ENCODE results near the gene C17orf107.
"Not testable (repeated sequence)": the region's sequence is repeated elsewhere in the genome, so short reads cannot be mapped to it uniquely, and the experiment has no call there.

C17orf107 gene

GRCh38 chr17:4914551-4914950, 15.2 kb downstream of the C17orf107 start:
- H3K9me3 ChIP-seq (ENCODE audit: control insufficient read depth, low read length); H3K4me1 ChIP-seq (ENCODE audit: control insufficient read depth, insufficient read depth, low read length); H3K27me3 ChIP-seq (ENCODE audit: control insufficient read depth, insufficient read depth, low read length, poor library complexity, severe bottlenecking); H3K4me3 ChIP-seq (ENCODE audit: insufficient read depth, low read depth, low read length); H3K27ac ChIP-seq (ENCODE audit: insufficient read depth, low read depth, low read length, poor library complexity, severe bottlenecking); H3K36me3 ChIP-seq (ENCODE audit: control insufficient read depth, insufficient read depth, low read length): not testable (repeated sequence)
- 89 to 95% methylated on average over 3 to 4 of the region's 4 CpGs for WGBS, 2 experiments

GRCh38 chr17:4919511-4920047, 20.2 kb downstream of the C17orf107 start:
- H3K27me3 ChIP-seq (ENCODE audit: control insufficient read depth, insufficient read depth, low read length, poor library complexity, severe bottlenecking), result no peaks in the 10 kb centered on the region
- no peaks in the 10 kb centered on the region for H3K4me1 ChIP-seq (ENCODE audit: control insufficient read depth, insufficient read depth, low read length)
- WGBS, 2 experiments, result 72% methylated on average over 7 of the region's 8 CpGs
- no peak overlapping the region for H3K27ac ChIP-seq (ENCODE audit: insufficient read depth, low read depth, low read length, poor library complexity, severe bottlenecking)
- H3K36me3 ChIP-seq (ENCODE audit: control insufficient read depth, insufficient read depth, low read length), result no peaks in the 10 kb centered on the region
- H3K4me3 ChIP-seq (ENCODE audit: insufficient read depth, low read depth, low read length), result no peak overlapping the region
- no peaks in the 10 kb centered on the region for H3K9me3 ChIP-seq (ENCODE audit: control insufficient read depth, low read length)

GRCh38 chr17:4920351-4921048, 21.2 kb downstream of the C17orf107 start:
- Histone ChIP-seq H3K27ac (ENCODE audit: insufficient read depth, low read depth, low read length, poor library complexity, severe bottlenecking) (no peak overlapping the region), H3K36me3 (ENCODE audit: control insufficient read depth, insufficient read depth, low read length) (no peaks in the 10 kb centered on the region), H3K4me1 (ENCODE audit: control insufficient read depth, insufficient read depth, low read length) (no peaks in the 10 kb centered on the region), H3K27me3 (ENCODE audit: control insufficient read depth, insufficient read depth, low read length, poor library complexity, severe bottlenecking) (no peaks in the 10 kb centered on the region), H3K9me3 (ENCODE audit: control insufficient read depth, low read length) (no peaks in the 10 kb centered on the region), H3K4me3 (ENCODE audit: insufficient read depth, low read depth, low read length) (no peak overlapping the region)
- WGBS, 2 experiments, result 94% methylated on average over 10 of the region's 10 CpGs

- no peaks in the 10 kb centered on the region for H3K9me3 ChIP-seq (ENCODE audit: control insufficient read depth, low read length)
- no peaks in the 10 kb centered on the region for H3K27me3 ChIP-seq (ENCODE audit: control insufficient read depth, insufficient read depth, low read length, poor library complexity, severe bottlenecking)
- no peaks in the 10 kb centered on the region for H3K4me1 ChIP-seq (ENCODE audit: control insufficient read depth, insufficient read depth, low read length)
- no peak overlapping the region for H3K4me3 ChIP-seq (ENCODE audit: insufficient read depth, low read depth, low read length)
- H3K36me3 ChIP-seq (ENCODE audit: control insufficient read depth, insufficient read depth, low read length), result no peaks in the 10 kb centered on the region
- no peak overlapping the region for H3K27ac ChIP-seq (ENCODE audit: insufficient read depth, low read depth, low read length, poor library complexity, severe bottlenecking)
- 82 to 95% methylated on average over 3 to 4 of the region's 4 CpGs for WGBS, 2 experiments
Measured at GRCh38 chr17:4921320-4921719, 22.0 kb downstream of the C17orf107 start.

- not testable (repeated sequence) for H3K27me3 ChIP-seq (ENCODE audit: control insufficient read depth, insufficient read depth, low read length, poor library complexity, severe bottlenecking); H3K27ac ChIP-seq (ENCODE audit: insufficient read depth, low read depth, low read length, poor library complexity, severe bottlenecking); H3K9me3 ChIP-seq (ENCODE audit: control insufficient read depth, low read length); H3K36me3 ChIP-seq (ENCODE audit: control insufficient read depth, insufficient read depth, low read length); H3K4me1 ChIP-seq (ENCODE audit: control insufficient read depth, insufficient read depth, low read length); H3K4me3 ChIP-seq (ENCODE audit: insufficient read depth, low read depth, low read length)
- 93 to 94% methylated on average over 24 of the region's 24 CpGs for WGBS, 2 experiments
Measured at GRCh38 chr17:4926577-4927335, 27.4 kb downstream of the C17orf107 start.

GRCh38 chr17:4928881-4929280, 29.5 kb downstream of the C17orf107 start:
- Histone ChIP-seq H3K36me3 (ENCODE audit: control insufficient read depth, insufficient read depth, low read length) (no peaks in the 10 kb centered on the region), H3K4me1 (ENCODE audit: control insufficient read depth, insufficient read depth, low read length) (no peaks in the 10 kb centered on the region), H3K4me3 (ENCODE audit: insufficient read depth, low read depth, low read length) (no peak overlapping the region), H3K27ac (ENCODE audit: insufficient read depth, low read depth, low read length, poor library complexity, severe bottlenecking) (no peak overlapping the region), H3K9me3 (ENCODE audit: control insufficient read depth, low read length) (no peaks in the 10 kb centered on the region), H3K27me3 (ENCODE audit: control insufficient read depth, insufficient read depth, low read length, poor library complexity, severe bottlenecking) (no peaks in the 10 kb centered on the region)
- WGBS, 2 experiments, result 93 to 95% methylated on average over 18 of the region's 18 CpGs

- no peaks in the 10 kb centered on the region for H3K4me1 ChIP-seq (ENCODE audit: control insufficient read depth, insufficient read depth, low read length)
- no peak within 1 kb of the TSS for H3K4me3 ChIP-seq (ENCODE audit: insufficient read depth, low read depth, low read length)
- 93 to 96% methylated on average over 14 of the region's 14 CpGs for WGBS, 2 experiments
- H3K27me3 ChIP-seq (ENCODE audit: control insufficient read depth, insufficient read depth, low read length, poor library complexity, severe bottlenecking), result no peaks in the 10 kb centered on the region
- no peaks in the 10 kb centered on the region for H3K36me3 ChIP-seq (ENCODE audit: control insufficient read depth, insufficient read depth, low read length)
- no peaks in the 10 kb centered on the region for H3K9me3 ChIP-seq (ENCODE audit: control insufficient read depth, low read length)
- no peak within 1 kb of the TSS for H3K27ac ChIP-seq (ENCODE audit: insufficient read depth, low read depth, low read length, poor library complexity, severe bottlenecking)
Measured at GRCh38 chr17:4931963-4932362, 32.6 kb downstream of the C17orf107 start, which contains the start of gene GP1BA. TSS of gene GP1BA (plus strand) at chr17:4932277. CDS start at chr17:4932605, 328 bp downstream.

GRCh38 chr17:4932756-4933155, 33.4 kb downstream of the C17orf107 start:
- WGBS, 2 experiments, result 90% methylated on average over 12 of the region's 12 CpGs
- no peaks in the 10 kb centered on the region for H3K9me3 ChIP-seq (ENCODE audit: control insufficient read depth, low read length)
- no peaks in the 10 kb centered on the region for H3K4me1 ChIP-seq (ENCODE audit: control insufficient read depth, insufficient read depth, low read length)
- peaks cover 7% of the 10 kb centered on the region for H3K36me3 ChIP-seq (ENCODE audit: control insufficient read depth, insufficient read depth, low read length)
- H3K27me3 ChIP-seq (ENCODE audit: control insufficient read depth, insufficient read depth, low read length, poor library complexity, severe bottlenecking), result no peaks in the 10 kb centered on the region
- no peak overlapping the region for H3K27ac ChIP-seq (ENCODE audit: insufficient read depth, low read depth, low read length, poor library complexity, severe bottlenecking)
- H3K4me3 ChIP-seq (ENCODE audit: insufficient read depth, low read depth, low read length), result no peak overlapping the region

- Histone ChIP-seq H3K4me3 (ENCODE audit: insufficient read depth, low read depth, low read length) (no peak overlapping the region), H3K36me3 (ENCODE audit: control insufficient read depth, insufficient read depth, low read length) (peaks cover 9% of the 10 kb centered on the region), H3K9me3 (ENCODE audit: control insufficient read depth, low read length) (no peaks in the 10 kb centered on the region), H3K27ac (ENCODE audit: insufficient read depth, low read depth, low read length, poor library complexity, severe bottlenecking) (no peak overlapping the region), H3K27me3 (ENCODE audit: control insufficient read depth, insufficient read depth, low read length, poor library complexity, severe bottlenecking) (no peaks in the 10 kb centered on the region), H3K4me1 (ENCODE audit: control insufficient read depth, insufficient read depth, low read length) (peaks cover 5% of the 10 kb centered on the region)
- 90 to 92% methylated on average over 14 to 16 of the region's 16 CpGs for WGBS, 2 experiments
Measured at GRCh38 chr17:4933646-4934045, 34.3 kb downstream of the C17orf107 start.

- 71 to 77% methylated on average over 14 of the region's 14 CpGs for WGBS, 2 experiments
- Histone ChIP-seq H3K27ac (ENCODE audit: insufficient read depth, low read depth, low read length, poor library complexity, severe bottlenecking) (no peak overlapping the region), H3K36me3 (ENCODE audit: control insufficient read depth, insufficient read depth, low read length) (peaks cover 9% of the 10 kb centered on the region), H3K4me1 (ENCODE audit: control insufficient read depth, insufficient read depth, low read length) (peaks cover 8% of the 10 kb centered on the region), H3K9me3 (ENCODE audit: control insufficient read depth, low read length) (no peaks in the 10 kb centered on the region), H3K4me3 (ENCODE audit: insufficient read depth, low read depth, low read length) (no peak overlapping the region), H3K27me3 (ENCODE audit: control insufficient read depth, insufficient read depth, low read length, poor library complexity, severe bottlenecking) (no peaks in the 10 kb centered on the region)
Measured at GRCh38 chr17:4934173-4934979, 35.0 kb downstream of the C17orf107 start.
